MCF 10A (cell line): ENCODE results near the gene CKM. TPM values are rescaled to one million over a fixed set of nuclear protein-coding genes. Genes with fewer than 3 reads are reported as not detected.

ENCODE experiments used
- BruUV-seq: library from RNA; stranded (reverse); fragments of 400-500 nt; replicated peaks from 2 replicates; lab custom pipeline; 2021; lab: Mats Ljungman, UMichigan
- CTCF ChIA-PET: fragments of 300-600 bp; sonication (Branson Sonifier 250); formaldehyde crosslinking; extraction: SDS; loops from one replicate; lab custom pipeline; 2021; ENCODE audit warnings: antibody characterized with exemption, inconsistent platforms; lab: Yijun Ruan, JAX
- POLR2A ChIA-PET: fragments of 300-600, 350-650 bp; sonication (Branson Sonifier 250); formaldehyde crosslinking; extraction: SDS; loops from one replicate; lab custom pipeline; 2020; ENCODE audit warnings: antibody characterized with exemption, inconsistent platforms; lab: Yijun Ruan, JAX
- DNase-seq: peaks from one replicate; pipeline ENCODE4 v3.0.0-alpha.2; 2018; ENCODE audit not compliant: unreplicated experiment
- H3K27ac Mint-ChIP-seq: one replicate; pipeline ENCODE4 v1.8.0; 2022; ENCODE audit warnings: mild to moderate bottlenecking, low read depth, mixed read lengths; ENCODE audit not compliant: unreplicated experiment
- H3K27me3 Mint-ChIP-seq: one replicate; pipeline ENCODE4 v1.8.0; 2022; ENCODE audit warnings: mixed read lengths; ENCODE audit not compliant: insufficient read depth, unreplicated experiment
- H3K36me3 Mint-ChIP-seq: one replicate; pipeline ENCODE4 v1.8.0; 2022; ENCODE audit warnings: mild to moderate bottlenecking, moderate library complexity, mixed read lengths; ENCODE audit not compliant: insufficient read depth, unreplicated experiment
- H3K4me1 Mint-ChIP-seq: one replicate; pipeline ENCODE4 v1.8.0; 2022; ENCODE audit warnings: mixed read lengths; ENCODE audit not compliant: insufficient read depth, unreplicated experiment
- H3K4me3 Mint-ChIP-seq: one replicate; pipeline ENCODE4 v1.8.0; 2022; ENCODE audit warnings: mild to moderate bottlenecking, moderate library complexity, mixed read lengths; ENCODE audit not compliant: unreplicated experiment
- H3K9me3 Mint-ChIP-seq: one replicate; pipeline ENCODE4 v1.8.0; 2022; ENCODE audit warnings: mixed read lengths; ENCODE audit not compliant: unreplicated experiment
- CTCF ChIP-seq: fragments of 200-600 bp; IDR thresholded peaks from one replicate; pipeline ENCODE4 v1.8.0; 2022; ENCODE audit warnings: antibody characterized with exemption, mild to moderate bottlenecking; ENCODE audit not compliant: unreplicated experiment
- intact Hi-C: fragments of 100-400 bp; cut with micrococcal nuclease; formaldehyde crosslinking; loops from 2 replicates; pipeline ENCODE4 v1.14.1; 2022
- total RNA-seq: library from RNA; stranded (reverse); gene quantifications from 2 replicates; pipeline ENCODE4 v1.2.3, GENCODE V29; 2022

CKM gene
- total RNA-seq, 1 experiment from 2014 or later: not detected

DNA sequence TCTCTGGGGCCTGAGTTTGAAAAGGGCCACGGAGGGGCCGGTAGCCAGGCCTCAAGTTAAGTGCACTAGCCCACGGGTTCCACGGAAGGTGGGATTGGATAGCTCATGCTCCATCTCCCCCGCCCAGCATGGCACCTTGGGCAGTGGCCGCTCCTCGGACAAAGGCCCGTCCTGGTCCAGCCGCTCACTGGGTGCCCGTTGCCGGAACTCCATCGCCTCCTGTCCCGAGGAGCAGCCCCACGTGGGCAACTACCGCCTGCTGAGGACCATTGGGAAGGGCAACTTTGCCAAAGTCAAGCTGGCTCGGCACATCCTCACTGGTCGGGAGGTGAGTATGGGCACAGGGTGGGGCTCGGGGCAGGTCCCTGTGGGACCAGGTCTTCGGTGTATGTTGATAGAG is 63.8 kb downstream of the CKM start:
- H3K4me1 Mint-ChIP-seq: no peaks in the 10 kb centered on the region
- ChIA-PET CTCF (interaction anchor here (0.6 to 0.9 kb wide), 3 partner anchors 9 to 677 kb away, joined by 3 to 4 read pairs (median 3); no protein-coding TSS in a partner anchor), POLR2A (no interaction called here)
- no peak for DNase-seq
- H3K36me3 Mint-ChIP-seq: peaks cover 10% of the 10 kb centered on the region
- H3K9me3 Mint-ChIP-seq: no peaks in the 10 kb centered on the region
- intact Hi-C loops: no loop called here
- no peak overlapping the region for H3K27ac Mint-ChIP-seq
- no peaks in the 10 kb centered on the region for H3K27me3 Mint-ChIP-seq
- H3K4me3 Mint-ChIP-seq: no peak overlapping the region
- no TSS peak for BruUV-seq
- no peak for TF ChIP-seq CTCF

DNA sequence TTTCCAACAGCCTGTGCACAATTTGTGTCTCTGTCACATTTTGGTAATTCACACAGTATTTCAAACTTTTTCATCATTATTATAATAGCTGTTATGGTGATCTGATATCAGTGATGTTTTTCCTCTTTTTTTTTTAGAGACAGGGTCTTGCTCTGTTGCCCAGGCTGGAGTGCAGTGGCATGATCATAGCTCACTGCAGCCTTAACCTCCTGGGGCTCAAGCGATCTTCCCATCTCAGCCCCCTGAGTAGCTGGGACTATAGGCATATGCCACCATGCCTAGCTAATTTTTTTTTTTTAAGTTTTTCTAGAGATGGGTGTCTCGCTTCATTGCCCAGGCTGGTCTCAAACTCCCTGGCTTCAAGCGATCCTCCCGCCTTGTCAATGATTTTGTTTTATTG is 65.8 kb downstream of the CKM start:
- no peak overlapping the region for H3K4me3 Mint-ChIP-seq
- H3K36me3 Mint-ChIP-seq: peaks cover 5% of the 10 kb centered on the region
- intact Hi-C loops: no loop called here
- peaks cover 13% of the 10 kb centered on the region for H3K4me1 Mint-ChIP-seq
- H3K9me3 Mint-ChIP-seq: no peaks in the 10 kb centered on the region
- no peak for DNase-seq
- H3K27ac Mint-ChIP-seq: no peak overlapping the region
- ChIA-PET CTCF (interaction anchor here (0.6 to 1.2 kb wide), 4 partner anchors 13 to 305 kb away, joined by 3 to 5 read pairs (median 4); no protein-coding TSS in a partner anchor), POLR2A (no interaction called here)
- no peaks in the 10 kb centered on the region for H3K27me3 Mint-ChIP-seq
- TF ChIP-seq CTCF: no peak
- no TSS peak for BruUV-seq

Other genes starting within 250 kb of the CKM start
- 2.0 and 2.7 TPM in 2 replicates for gene ZNF296, start 246.4 kb downstream of the CKM start, total RNA-seq
- 21.0 and 21.8 TPM in 2 replicates for gene GEMIN7, start 243.6 kb downstream of the CKM start, total RNA-seq
- 22.0 and 22.5 TPM in 2 replicates for gene PPP1R37, start 229.7 kb downstream of the CKM start, total RNA-seq
- 0.09 and 0.22 TPM in 2 replicates for gene NKPD1, start 161.9 kb downstream of the CKM start, total RNA-seq
- gene TRAPPC6A, start 144.6 kb downstream of the CKM start, total RNA-seq: 14.4 and 16.1 TPM in 2 replicates
- gene BLOC1S3, start 144.1 kb downstream of the CKM start, total RNA-seq: 14.0 and 18.1 TPM in 2 replicates
- gene EXOC3L2, start 77.5 kb downstream of the CKM start, total RNA-seq: not detected in 2 replicates
- gene MARK4, start 71.6 kb downstream of the CKM start, total RNA-seq: 22.4 and 24.2 TPM in 2 replicates
- 3.9 TPM in 2 replicates for gene KLC3, start 17.9 kb upstream of the CKM start, total RNA-seq
- 19.2 and 27.8 TPM in 2 replicates for gene ERCC2, start 47.7 kb upstream of the CKM start, total RNA-seq
- gene PPP1R13L, start 82.2 kb upstream of the CKM start, total RNA-seq: 142 and 161 TPM in 2 replicates
- 9.6 and 17.6 TPM in 2 replicates for gene POLR1G, start 83.8 kb upstream of the CKM start, total RNA-seq
- 186 and 227 TPM in 2 replicates for gene ERCC1, start 101.0 kb upstream of the CKM start, total RNA-seq
- 13.3 and 29.3 TPM in 2 replicates for gene FOSB, start 145.1 kb upstream of the CKM start, total RNA-seq
- 3.5 and 5.1 TPM in 2 replicates for gene RTN2, start 174.2 kb upstream of the CKM start, total RNA-seq
- 0.33 and 0.42 TPM in 2 replicates for gene PPM1N, start 175.6 kb upstream of the CKM start, total RNA-seq
- gene VASP, start 184.6 kb upstream of the CKM start, total RNA-seq: 168 and 178 TPM in 2 replicates